ENCODE results near the gene PKMYT1. TPM values are rescaled to one million over a fixed set of nuclear protein-coding genes. Genes with fewer than 3 reads are reported as not detected.

PKMYT1 gene
- total and polyA plus RNA-seq, 9 of the 15 experiments (the other 6 are each of a cell fraction or from before 2014, with no cell fraction given), result 8.7 to 201 (median 37.8) TPM

- peak; percentile 10; the same call in 1 of the 2 replicates for TF ChIP-seq TCF3 (CRISPR knock-in tag; IDR thresholded peaks at IDR 0.05)
- TF ChIP-seq EGR1 (conservative IDR thresholded peaks at IDR 0.05), result peak; percentile 78
- no peak for TF ChIP-seq GATA2 (CRISPR knock-in tag; IDR thresholded peaks at IDR 0.05)
These were observed 28.4 kb upstream of the PKMYT1 start (continued) for GRCh38 chr16:3008690-3009037.

- Histone ChIP-seq H3K4me2 (ENCODE audit: insufficient read depth, low read length) (peak overlapping the region; percentile 90), H3K79me2 (ENCODE audit: control insufficient read depth, insufficient read depth, low read length) (peaks cover 22% of the 10 kb centered on the region), H3K27me3 (ENCODE audit: control insufficient read depth in 2 of 2, insufficient read depth in 2 of 2, low read length in 2 of 2) (no peaks in the 10 kb centered on the region), H3K9me1 (ENCODE audit: control insufficient read depth, insufficient read depth, low read length) (no peaks in the 10 kb centered on the region), H3K9ac (ENCODE audit: insufficient read depth in 1 of 2, low read depth in 2 of 2, low read length in 2 of 2) (peak overlapping the region; percentile 78 to 90), H3K4me3 (peak overlapping the region; percentile 8; the same call in 1 of the 2 replicates), H4K20me1 (replicated peaks; ENCODE audit: control insufficient read depth, insufficient read depth, low read length) (no peaks in the 10 kb centered on the region), H3K36me3 (ENCODE audit: control insufficient read depth, insufficient read depth, low read length) (peaks cover 3% of the 10 kb centered on the region; the same call in 2 of the 3 replicates), H2AFZ (ENCODE audit: low read depth, low read length) (peak overlapping the region; percentile 73), H3K9me3 (replicated peaks; ENCODE audit: control insufficient read depth, insufficient read depth, low read depth, low read length) (no peaks in the 10 kb centered on the region), H3K4me1 (replicated peaks in 1 of 2; ENCODE audit: control insufficient read depth in 2 of 2, insufficient read depth in 2 of 2, low read length in 2 of 2) (peaks cover 36 to 73% of the 10 kb centered on the region in 2 experiments), H3K27ac (ENCODE audit: extremely low read depth, low read depth, low read length) (peak overlapping the region; percentile 90)
- FAIRE-seq (no peak), ATAC-seq (peak; percentile 1; the same call in 1 of the 3 replicates), DNase-seq (ENCODE audit: extremely low read depth in 1 of 4, low spot score in 3 of 4) (peak; percentile 46 to 73 (median 59))
- in situ Hi-C loops (cut with MboI) (no loop called here), intact Hi-C loops (cut with micrococcal nuclease) (loop anchor here (1.0 kb wide), 1 partner anchor 12 kb away; the partner anchor contains the start of gene TNFRSF12A)
- 3% methylated on average over 17 of the region's 17 CpGs for WGBS (ENCODE audit: insufficient coverage, low coverage, missing lambda C conversion rate)
- ChIA-PET POLR2A (interaction anchor here (0.6 to 3.2 kb wide), 10 partner anchors 11 to 853 kb away, joined by 3 to 29 read pairs (median 3); partner anchors contain the start of gene TNFRSF12A), CTCF (ENCODE audit: low intra/inter-chr PET ratio) (no interaction called here)
- BruUV-seq (replicated peaks), result no TSS peak
- TF ChIP-seq, protein P1, sequence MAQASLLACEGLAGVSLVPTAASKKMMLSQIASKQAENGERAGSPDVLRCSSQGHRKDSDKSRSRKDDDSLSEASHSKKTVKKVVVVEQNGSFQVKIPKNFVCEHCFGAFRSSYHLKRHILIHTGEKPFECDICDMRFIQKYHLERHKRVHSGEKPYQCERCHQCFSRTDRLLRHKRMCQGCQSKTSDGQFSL (CRISPR knock-in tag; IDR thresholded peaks at IDR 0.05), result no peak; the same call in 1 of the 2 replicates
- TF ChIP-seq, protein P1 (tag; IDR thresholded peaks at IDR 0.05), result 0 out of 4 replicates have a peak, but pooled peaks of 1 of the 2 experiments have one; percentile 9
- 0 out of 2 replicates have a peak, but pooled peaks have one; percentile 44 for TF ChIP-seq ZNF584 (CRISPR knock-in tag; IDR thresholded peaks at IDR 0.05; ENCODE audit: low read depth)
- peak; percentile 73 for TF ChIP-seq ESRRA (IDR thresholded peaks at IDR 0.05; ENCODE audit: borderline replicate concordance, low read depth)
- TF ChIP-seq PRMT5 (CRISPR knock-in tag; IDR thresholded peaks at IDR 0.05), result no peak
- TF ChIP-seq OTX1 (CRISPR knock-in tag; IDR thresholded peaks at IDR 0.05), result no peak
- TF ChIP-seq RUNX1 (IDR thresholded peaks at IDR 0.05; ENCODE audit: low read depth), result peak; percentile 42; the same call in 1 of the 2 replicates
- TF ChIP-seq SRSF3 (IDR thresholded peaks at IDR 0.05; ENCODE audit: insufficient read depth, low read length), result no peak
- TF ChIP-seq, protein P2, sequence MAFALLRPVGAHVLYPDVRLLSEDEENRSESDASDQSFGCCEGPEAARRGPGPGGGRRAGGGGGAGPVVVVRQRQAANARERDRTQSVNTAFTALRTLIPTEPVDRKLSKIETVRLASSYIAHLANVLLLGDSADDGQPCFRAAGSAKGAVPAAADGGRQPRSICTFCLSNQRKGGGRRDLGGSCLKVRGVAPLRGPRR (CRISPR knock-in tag; IDR thresholded peaks at IDR 0.05), result no peak
- TF ChIP-seq ZBTB7A (IDR thresholded peaks at IDR 0.05; ENCODE audit: borderline replicate concordance, control insufficient read depth, low read depth, low read length), result no peak
- TF ChIP-seq ARID1B (IDR thresholded peaks at IDR 0.05), result peak; percentile 63
- TF ChIP-seq PHF21A (IDR thresholded peaks at IDR 0.05; ENCODE audit: borderline replicate concordance, low read depth), result no peak
- TF ChIP-seq MYC (IDR thresholded peaks at IDR 0.05; ENCODE audit: low read depth, low read length), result peak; percentile 64
- no peak for TF ChIP-seq MYC (CRISPR knock-in tag; IDR thresholded peaks at IDR 0.05; ENCODE audit: borderline replicate concordance, low read depth)
- 0 out of 2 replicates have a peak, but pooled peaks have one; percentile 24 for TF ChIP-seq THRAP3 (IDR thresholded peaks at IDR 0.05; ENCODE audit: borderline replicate concordance)
- no peak for TF ChIP-seq ZNF436 (CRISPR knock-in tag; IDR thresholded peaks at IDR 0.05)
- no peak for TF ChIP-seq ZNF165 (CRISPR knock-in tag; IDR thresholded peaks at IDR 0.05; ENCODE audit: borderline replicate concordance)
- TF ChIP-seq SREBF1 (IDR thresholded peaks at IDR 0.05; ENCODE audit: borderline replicate concordance, low read depth, low read length), result no peak
These were observed 27.9 kb upstream of the PKMYT1 start for GRCh38 chr16:3007957-3008689.
